OCI-LY3 (cell line): Measurements from ENCODE around the gene TOPORS.

ENCODE experiments used
- EZH2phosphoT487 ChIP-seq: fragments of 200-600 bp; shearing (Covaris generic); IDR thresholded peaks from 2 replicates; pipeline ENCODE4 v1.6.1; 2018; ENCODE audit warnings: antibody characterized with exemption, mixed run types, low read depth
- TF ChIP-seq, protein P1 (sequence below): fragments of 200-600, 300-600 bp; sonication (generic); IDR thresholded peaks from 2 replicates; pipeline ENCODE4 v1.5.1; 2014; ENCODE audit warnings: antibody characterized with exemption, low read length, low read depth

DNA sequence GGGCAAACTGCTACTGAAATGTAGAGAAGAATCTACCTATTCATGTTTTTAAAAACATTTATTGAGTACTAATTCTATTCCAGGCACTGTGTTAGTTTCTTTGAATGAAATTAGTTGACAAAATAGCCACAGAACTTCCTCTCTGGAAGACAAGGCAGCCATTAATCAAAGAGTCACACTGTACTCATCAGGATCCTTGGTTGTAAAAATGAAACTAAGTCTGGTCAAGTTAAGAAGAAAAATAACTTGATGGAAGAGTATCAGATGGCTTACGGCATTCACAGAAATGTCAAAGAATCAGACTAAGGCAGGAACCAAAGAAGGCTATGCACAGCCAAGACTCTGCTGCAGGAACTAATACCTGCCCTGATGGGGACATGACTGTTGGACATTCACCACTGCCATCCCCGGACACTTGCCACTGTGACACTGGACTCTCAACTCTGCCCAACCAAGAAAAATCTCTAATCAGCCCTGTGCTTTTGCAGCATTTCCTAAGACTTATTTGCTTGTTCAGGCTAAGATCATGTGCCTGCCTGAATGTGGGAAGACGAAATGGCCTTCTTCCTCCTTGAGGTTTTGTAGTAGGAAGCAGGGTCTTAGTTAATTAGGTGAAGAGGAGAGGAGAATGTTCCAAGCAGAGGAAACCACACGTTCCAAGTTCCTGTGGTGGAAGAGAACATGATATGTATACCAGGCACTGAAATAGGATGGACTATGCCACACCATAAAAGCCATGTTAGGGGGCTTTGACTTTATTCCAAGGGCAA, 43.9 kb upstream of the TOPORS start:
- TF ChIP-seq, protein P1, sequence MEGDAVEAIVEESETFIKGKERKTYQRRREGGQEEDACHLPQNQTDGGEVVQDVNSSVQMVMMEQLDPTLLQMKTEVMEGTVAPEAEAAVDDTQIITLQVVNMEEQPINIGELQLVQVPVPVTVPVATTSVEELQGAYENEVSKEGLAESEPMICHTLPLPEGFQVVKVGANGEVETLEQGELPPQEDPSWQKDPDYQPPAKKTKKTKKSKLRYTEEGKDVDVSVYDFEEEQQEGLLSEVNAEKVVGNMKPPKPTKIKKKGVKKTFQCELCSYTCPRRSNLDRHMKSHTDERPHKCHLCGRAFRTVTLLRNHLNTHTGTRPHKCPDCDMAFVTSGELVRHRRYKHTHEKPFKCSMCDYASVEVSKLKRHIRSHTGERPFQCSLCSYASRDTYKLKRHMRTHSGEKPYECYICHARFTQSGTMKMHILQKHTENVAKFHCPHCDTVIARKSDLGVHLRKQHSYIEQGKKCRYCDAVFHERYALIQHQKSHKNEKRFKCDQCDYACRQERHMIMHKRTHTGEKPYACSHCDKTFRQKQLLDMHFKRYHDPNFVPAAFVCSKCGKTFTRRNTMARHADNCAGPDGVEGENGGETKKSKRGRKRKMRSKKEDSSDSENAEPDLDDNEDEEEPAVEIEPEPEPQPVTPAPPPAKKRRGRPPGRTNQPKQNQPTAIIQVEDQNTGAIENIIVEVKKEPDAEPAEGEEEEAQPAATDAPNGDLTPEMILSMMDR = no peak
- no peak for TF ChIP-seq EZH2phosphoT487
